K562 (cell line): ENCODE results near the gene UBR4. TPM values are rescaled to one million over a fixed set of nuclear protein-coding genes. Genes with fewer than 3 reads are reported as not detected.
A peak's percentile ranks its signal among the peaks of the same experiment; 100 is the strongest.

Source experiments
- ATF1 ChIP-seq, 2 experiments: fragments of 450-650 bp in 1 of 2; IDR thresholded peaks; 2 replicates each; pipeline ENCODE4 v1.6.1; 2016; ENCODE audit warnings: missing compliant biosample characterization in 1 of 2, missing genetic modification characterization in 1 of 2
- CBX1 ChIP-seq: sonication (generic); IDR thresholded peaks from 2 replicates; pipeline ENCODE4 v1.6.1; 2016; ENCODE audit warnings: antibody characterized with exemption, low read depth, mild to moderate bottlenecking
- EP400 ChIP-seq: fragments of 450-650 bp; IDR thresholded peaks from 2 replicates; pipeline ENCODE4 v1.6.1; 2017; ENCODE audit warnings: antibody characterized with exemption, mild to moderate bottlenecking, moderate library complexity
- ETV6 ChIP-seq, 3 experiments: fragments of 150-350 bp in 1 of 3; sonication (generic) in 1 of 3; formaldehyde crosslinking in 1 of 3; IDR thresholded peaks; 2 replicates each; pipeline versions ENCODE4 v1.6.1 to v1.8.0; 2014 to 2022; ENCODE audit warnings: borderline replicate concordance in 2 of 3, low read depth in 2 of 3, antibody characterized with exemption in 1 of 3, low read length in 1 of 3, mild to moderate bottlenecking in 1 of 3, missing genetic modification reagents in 1 of 3
- FOXM1 ChIP-seq, 2 experiments: fragments of 450-650 bp in 1 of 2; sonication (generic) in 1 of 2; formaldehyde crosslinking in 1 of 2; IDR thresholded peaks; 2 replicates each; pipeline versions ENCODE4 v1.6.1 to v1.9.0; 2017 to 2022; ENCODE audit warnings: low read depth in 2 of 2, mild to moderate bottlenecking in 2 of 2, missing genetic modification reagents in 1 of 2, moderate library complexity in 1 of 2
- GTF2F1 ChIP-seq: IDR thresholded peaks from 2 replicates; pipeline ENCODE4 v1.6.1; 2011; ENCODE audit warnings: low read depth, low read length, improper control_type of control experiment
- IRF2 ChIP-seq: sonication (generic); formaldehyde crosslinking; IDR thresholded peaks from 2 replicates; pipeline ENCODE4 v1.8.1; 2022; ENCODE audit warnings: mild to moderate bottlenecking, missing genetic modification reagents
- KLF10 ChIP-seq: fragments of 250-450 bp; sonication (Bioruptor Pico); IDR thresholded peaks from 2 replicates; pipeline ENCODE4 v1.6.1; 2021; ENCODE audit warnings: matching md5 sums
- L3MBTL2 ChIP-seq: fragments of 450-650 bp; IDR thresholded peaks from 2 replicates; pipeline ENCODE4 v1.6.1; 2016; ENCODE audit warnings: mild to moderate bottlenecking, moderate library complexity
- NBN ChIP-seq: fragments of 450-650 bp; IDR thresholded peaks from 2 replicates; pipeline ENCODE4 v1.6.1; 2016; ENCODE audit warnings: low read depth, mild to moderate bottlenecking
- RBM14 ChIP-seq: fragments of 200-400 bp; formaldehyde crosslinking; IDR thresholded peaks from 2 replicates; pipeline ENCODE4 v1.6.1; 2018; ENCODE audit warnings: low read depth, mild to moderate bottlenecking, low read length, moderate library complexity, borderline replicate concordance; ENCODE audit not compliant: insufficient read depth
- RBM25 ChIP-seq: fragments of 200-400 bp; formaldehyde crosslinking; IDR thresholded peaks from 2 replicates; pipeline ENCODE4 v1.6.1; 2018; ENCODE audit warnings: low read length, low read depth, moderate library complexity; ENCODE audit not compliant: severe bottlenecking
- XRCC3 ChIP-seq: fragments of 450-650 bp; IDR thresholded peaks from 2 replicates; pipeline ENCODE4 v1.6.1; 2017; ENCODE audit warnings: mild to moderate bottlenecking, moderate library complexity
- ZNF586 ChIP-seq: fragments of 450-650 bp; formaldehyde crosslinking; conservative IDR thresholded peaks from 2 replicates; pipeline ENCODE4 v1.4.0; 2020; ENCODE audit warnings: mild to moderate bottlenecking, moderate library complexity
- polyA plus RNA-seq, 8 experiments: library from polyadenylated mRNA; depleted of rRNA in 4 of 8; stranded (reverse) in 5 of 8; unstranded in 3 of 8; fragments of >200 nt; fragmentation: Nextera tagmentation in 2 of 8; fragmentation: Illumina TruSeq in 1 of 8; extraction: Ambion mirVana in 2 of 8; extraction: Trizol in 1 of 8; gene quantifications; 2 replicates each; pipeline versions ENCODE4 v1.2.1 to v1.2.3, GENCODE V29; 2011 to 2014; ENCODE audit warnings: inconsistent platforms in 1 of 8, missing spikeins in 1 of 8
- total RNA-seq, 7 experiments: library from RNA; depleted of rRNA in 6 of 7; stranded (reverse); fragments of >200 nt in 6 of 7; fragmentation: Illumina TruSeq in 2 of 7; extraction: Trizol in 2 of 7; gene quantifications; 2 replicates each; pipeline versions ENCODE4 v1.2.1 to v1.2.3, GENCODE V29; 2011 to 2021; ENCODE audit warnings: low replicate concordance in 1 of 7
- TF ChIP-seq, protein P1 (sequence below), 2 experiments: fragments of 450-650 bp in 1 of 2; sonication (generic) in 1 of 2; formaldehyde crosslinking; conservative IDR thresholded peaks; 2 replicates each; pipeline versions ENCODE4 v1.4.0 to v1.8.1; 2020 to 2022; ENCODE audit warnings: mild to moderate bottlenecking in 1 of 2, missing genetic modification reagents in 1 of 2
- TF ChIP-seq, protein P2 (sequence below), 2 experiments: fragments of 450-650 bp; conservative IDR thresholded peaks; 2 replicates each; pipeline ENCODE4 v1.6.1; 2017; ENCODE audit warnings: mild to moderate bottlenecking in 2 of 2, moderate library complexity in 2 of 2
- TF ChIP-seq, protein P3 (sequence below): fragments of 250-450 bp; sonication (Bioruptor Pico); IDR thresholded peaks from 2 replicates; pipeline ENCODE4 v1.5.0; 2021; ENCODE audit warnings: mild to moderate bottlenecking, moderate library complexity
- TF ChIP-seq, protein P4 (sequence below): fragments of 250-450 bp; sonication (Bioruptor Pico); IDR thresholded peaks from 2 replicates; pipeline ENCODE4 v1.5.1; 2021; ENCODE audit warnings: mild to moderate bottlenecking

UBR4 gene
- total and polyA plus RNA-seq, 9 of the 15 experiments (the other 6 are each of a cell fraction or from before 2014, with no cell fraction given) = 55.4 to 277 (median 123) TPM

DNA sequence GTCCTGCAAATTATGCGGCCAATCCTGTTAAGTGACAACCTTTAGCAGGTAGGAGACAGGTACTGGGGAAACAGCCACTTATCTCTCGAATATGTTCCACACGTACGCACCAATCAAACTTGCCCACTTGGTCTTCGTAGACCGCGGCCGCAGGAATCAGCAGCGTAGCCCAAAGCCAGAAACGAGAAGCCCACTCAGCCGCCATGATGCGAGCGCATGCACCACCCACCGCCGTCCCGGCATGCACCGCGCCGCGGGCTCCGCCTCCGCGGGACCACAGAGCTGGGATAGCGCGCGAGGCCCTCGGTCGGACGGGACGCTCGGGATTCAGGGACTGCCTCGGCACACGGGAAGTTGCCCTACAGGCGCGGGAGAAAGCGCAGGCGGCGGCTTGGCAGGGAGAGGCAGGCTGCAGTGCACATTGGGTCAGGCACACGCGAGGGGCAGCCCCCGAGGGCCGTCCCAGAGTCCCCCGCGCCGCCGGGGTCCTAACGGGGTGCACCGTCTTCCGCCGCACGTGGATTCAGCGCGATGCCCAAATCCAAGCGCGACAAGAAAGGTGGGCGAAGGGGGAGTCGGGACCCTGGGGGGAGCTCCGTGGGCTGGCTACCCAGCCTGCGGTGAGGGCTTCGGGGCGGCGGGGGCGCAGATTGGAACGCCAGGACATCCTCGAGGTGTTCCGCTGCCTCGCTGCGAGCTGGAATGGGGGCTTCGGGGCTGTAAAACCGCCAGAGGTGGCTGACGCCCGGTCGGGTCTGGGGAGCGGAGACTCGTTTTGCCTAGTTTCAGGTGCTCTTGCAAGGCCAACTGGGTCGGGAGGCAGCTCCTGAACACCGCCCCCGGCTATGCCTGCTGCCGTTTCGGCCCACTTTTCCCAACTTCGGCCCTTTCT, 41.5 kb upstream of the UBR4 start, which contains the start of the genes EMC1 and MRTO4 (continued):
- TF ChIP-seq ETV6 (IDR thresholded peaks at IDR 0.05; ENCODE audit: borderline replicate concordance in 1 of 2, low read depth in 2 of 2, low read length in 1 of 2) (peak in 1 of 2 experiments; percentile 22; a peak in 1 of 4 replicates), ETV6 (CRISPR knock-in tag; IDR thresholded peaks at IDR 0.05; ENCODE audit: borderline replicate concordance) (no peak; the same call in 1 of the 2 replicates), RBM14 (0 out of 2 replicates have a peak, but pooled peaks have one; percentile 48), XRCC3 (no peak), ATF1 (CRISPR knock-in tag; IDR thresholded peaks at IDR 0.05) (no peak; the same call in 1 of the 2 replicates), ATF1 (tag; IDR thresholded peaks at IDR 0.05) (peak; percentile 84), IRF2 (CRISPR knock-in tag) (no peak), KLF10 (CRISPR knock-in tag) (no peak), FOXM1 (IDR thresholded peaks at IDR 0.05; ENCODE audit: low read depth) (no peak), FOXM1 (CRISPR knock-in tag; IDR thresholded peaks at IDR 0.05; ENCODE audit: low read depth) (peak; percentile 78; the same call in 1 of the 2 replicates), RBM25 (no peak), ZNF586 (CRISPR knock-in tag) (0 out of 2 replicates have a peak, but pooled peaks have one; percentile 10), EP400 (peak; percentile 100), CBX1 (peak; percentile 58; the same call in 1 of the 2 replicates), L3MBTL2 (peak; percentile 98), NBN (no peak), GTF2F1 (peak; percentile 73)
- TF ChIP-seq, protein P1, sequence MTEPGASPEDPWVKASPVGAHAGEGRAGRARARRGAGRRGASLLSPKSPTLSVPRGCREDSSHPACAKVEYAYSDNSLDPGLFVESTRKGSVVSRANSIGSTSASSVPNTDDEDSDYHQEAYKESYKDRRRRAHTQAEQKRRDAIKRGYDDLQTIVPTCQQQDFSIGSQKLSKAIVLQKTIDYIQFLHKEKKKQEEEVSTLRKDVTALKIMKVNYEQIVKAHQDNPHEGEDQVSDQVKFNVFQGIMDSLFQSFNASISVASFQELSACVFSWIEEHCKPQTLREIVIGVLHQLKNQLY (CRISPR knock-in tag; conservative IDR thresholded peaks at IDR 0.05) = peak; percentile 9 to 37; a peak in 1 of 4 replicates
- TF ChIP-seq, protein P2, sequence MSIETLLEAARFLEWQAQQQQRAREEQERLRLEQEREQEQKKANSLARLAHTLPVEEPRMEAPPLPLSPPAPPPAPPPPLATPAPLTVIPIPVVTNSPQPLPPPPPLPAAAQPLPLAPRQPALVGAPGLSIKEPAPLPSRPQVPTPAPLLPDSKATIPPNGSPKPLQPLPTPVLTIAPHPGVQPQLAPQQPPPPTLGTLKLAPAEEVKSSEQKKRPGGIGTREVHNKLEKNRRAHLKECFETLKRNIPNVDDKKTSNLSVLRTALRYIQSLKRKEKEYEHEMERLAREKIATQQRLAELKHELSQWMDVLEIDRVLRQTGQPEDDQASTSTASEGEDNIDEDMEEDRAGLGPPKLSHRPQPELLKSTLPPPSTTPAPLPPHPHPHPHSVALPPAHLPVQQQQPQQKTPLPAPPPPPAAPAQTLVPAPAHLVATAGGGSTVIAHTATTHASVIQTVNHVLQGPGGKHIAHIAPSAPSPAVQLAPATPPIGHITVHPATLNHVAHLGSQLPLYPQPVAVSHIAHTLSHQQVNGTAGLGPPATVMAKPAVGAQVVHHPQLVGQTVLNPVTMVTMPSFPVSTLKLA (conservative IDR thresholded peaks at IDR 0.05) = peak; percentile 99 to 100
- TF ChIP-seq, protein P3, sequence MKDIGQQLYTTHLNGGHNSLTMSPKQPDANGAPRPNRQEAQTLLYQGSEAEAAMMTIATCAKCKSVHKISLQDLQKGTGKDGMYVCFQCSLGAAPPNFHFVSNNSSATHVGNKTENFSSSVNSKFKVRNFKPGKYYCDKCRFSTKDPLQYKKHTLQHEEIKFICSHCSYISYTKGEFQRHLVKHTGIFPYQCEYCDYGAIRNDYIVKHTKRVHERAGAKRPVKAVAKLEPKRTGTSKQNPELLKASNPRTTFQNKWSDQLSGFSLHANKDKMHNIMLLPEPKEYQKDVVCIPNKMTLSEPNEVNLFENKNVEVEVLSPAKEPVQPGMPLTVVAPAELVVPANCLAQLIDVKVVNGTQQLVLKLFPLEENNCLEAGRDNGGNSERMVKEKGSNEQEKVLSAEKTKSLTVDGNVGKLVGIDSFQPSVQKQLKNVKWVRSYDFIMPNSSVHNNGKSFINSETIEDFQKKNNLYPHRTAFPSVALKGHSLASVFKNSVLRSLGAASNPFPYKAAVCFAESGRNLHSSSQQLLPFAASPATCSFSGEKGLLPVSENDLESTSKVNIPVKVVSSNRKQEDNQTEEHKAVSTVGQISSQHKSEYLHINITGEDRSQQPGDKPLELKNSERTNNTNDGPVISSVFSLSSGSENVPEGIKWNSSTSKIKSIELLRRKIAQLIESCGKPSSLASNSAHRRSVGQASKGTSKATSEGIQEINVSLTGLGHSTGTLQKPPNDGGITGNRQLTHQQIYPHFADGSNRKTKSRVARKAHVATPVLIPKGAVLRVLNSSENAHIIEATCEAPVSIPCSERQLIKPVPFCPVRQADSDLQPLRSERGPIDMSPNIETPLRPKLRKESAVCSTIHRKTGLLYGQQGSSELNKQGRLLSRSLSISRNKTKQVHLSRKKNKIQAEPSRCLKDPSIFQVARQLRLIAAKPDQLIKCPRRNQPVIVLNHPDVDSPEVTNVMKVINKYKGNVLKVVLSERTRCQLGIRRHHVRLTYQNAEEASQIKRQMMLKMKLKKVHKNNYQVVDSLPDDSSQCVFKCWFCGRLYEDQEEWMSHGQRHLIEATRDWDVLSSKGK (CRISPR knock-in tag) = no peak
- TF ChIP-seq, protein P4, sequence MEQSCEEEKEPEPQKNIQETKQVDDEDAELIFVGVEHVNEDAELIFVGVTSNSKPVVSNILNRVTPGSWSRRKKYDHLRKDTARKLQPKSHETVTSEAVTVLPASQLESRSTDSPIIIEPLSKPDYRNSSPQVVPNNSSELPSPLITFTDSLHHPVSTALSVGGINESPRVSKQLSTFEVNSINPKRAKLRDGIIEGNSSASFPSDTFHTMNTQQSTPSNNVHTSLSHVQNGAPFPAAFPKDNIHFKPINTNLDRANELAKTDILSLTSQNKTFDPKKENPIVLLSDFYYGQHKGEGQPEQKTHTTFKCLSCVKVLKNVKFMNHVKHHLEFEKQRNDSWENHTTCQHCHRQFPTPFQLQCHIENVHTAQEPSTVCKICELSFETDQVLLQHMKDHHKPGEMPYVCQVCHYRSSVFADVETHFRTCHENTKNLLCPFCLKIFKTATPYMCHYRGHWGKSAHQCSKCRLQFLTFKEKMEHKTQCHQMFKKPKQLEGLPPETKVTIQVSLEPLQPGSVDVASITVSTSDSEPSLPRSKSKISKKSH (CRISPR knock-in tag) = no peak
